ENCODE results near the gene PGBD4. TPM values are rescaled to one million over a fixed set of nuclear protein-coding genes. Genes with fewer than 3 reads are reported as not detected.
A peak's percentile ranks its signal among the peaks of the same experiment; 100 is the strongest.

PGBD4 gene
- total and polyA plus RNA-seq, 2 experiments from 2014 or later = 0.75 to 1.7 TPM

GRCh38 chr15:34122771-34123183 lies 20.9 kb downstream of the PGBD4 start:
- DNase-seq = peak; percentile 94
- Histone ChIP-seq H3K27ac (peak overlapping the region; percentile 62), H3K4me2 (ENCODE audit: unreplicated experiment) (peak overlapping the region; percentile 24), H3F3A (ENCODE audit: insufficient read depth) (peaks cover 24% of the 10 kb centered on the region), H3K79me2 (ENCODE audit: insufficient read depth) (no peaks in the 10 kb centered on the region), H4K20me1 (ENCODE audit: insufficient read depth) (no peaks in the 10 kb centered on the region), H3K27me3 (replicated peaks; ENCODE audit: insufficient read depth) (no peaks in the 10 kb centered on the region), H2AFZ (peak overlapping the region; percentile 21; the same call in 1 of the 2 replicates), H3K9me2 (ENCODE audit: insufficient read depth) (no peaks in the 10 kb centered on the region), H3K36me3 (ENCODE audit: low read depth) (no peaks in the 10 kb centered on the region), H3K9me3 (ENCODE audit: low read depth) (no peaks in the 10 kb centered on the region), H3K9ac (peak overlapping the region; percentile 27), H3K4me1 (ENCODE audit: insufficient read depth) (peaks cover 6% of the 10 kb centered on the region; the same call in 1 of the 2 replicates), H3K4me3 (0 out of 2 replicates have a peak overlapping the region, but pooled peaks have one; percentile 4)
- in situ Hi-C loops (cut with MboI) = loop anchor here (25.0 kb wide), 1 partner anchor 240 kb away; the partner anchor contains the start of gene LPCAT4
- TF ChIP-seq EZH2phosphoT487 (IDR thresholded peaks at IDR 0.05; ENCODE audit: insufficient read depth, low read depth) = no peak
- no peak for TF ChIP-seq EZH2 (IDR thresholded peaks at IDR 0.05; ENCODE audit: insufficient read depth, poor library complexity, severe bottlenecking)
- WGBS, 2 experiments (ENCODE audit: low coverage in 1 of 2, low lambda C conversion rate in 2 of 2, missing lambda C conversion rate in 2 of 2) = 8 to 9% methylated on average over 6 of the region's 6 CpGs

- DNase-seq = no peak
- Histone ChIP-seq H3K27me3 (replicated peaks; ENCODE audit: insufficient read depth) (no peaks in the 10 kb centered on the region), H3K36me3 (ENCODE audit: low read depth) (no peaks in the 10 kb centered on the region), H3K9me2 (ENCODE audit: insufficient read depth) (no peaks in the 10 kb centered on the region), H3K9ac (no peak overlapping the region), H3K4me1 (ENCODE audit: insufficient read depth) (peaks cover 6% of the 10 kb centered on the region; the same call in 1 of the 2 replicates), H3K9me3 (ENCODE audit: low read depth) (no peaks in the 10 kb centered on the region), H2AFZ (no peak overlapping the region), H3K4me2 (ENCODE audit: unreplicated experiment) (no peak overlapping the region), H4K20me1 (ENCODE audit: insufficient read depth) (no peaks in the 10 kb centered on the region), H3K27ac (no peak overlapping the region), H3F3A (ENCODE audit: insufficient read depth) (peaks cover 24% of the 10 kb centered on the region), H3K79me2 (ENCODE audit: insufficient read depth) (no peaks in the 10 kb centered on the region), H3K4me3 (no peak overlapping the region)
- TF ChIP-seq EZH2phosphoT487 (IDR thresholded peaks at IDR 0.05; ENCODE audit: insufficient read depth, low read depth) = no peak
- TF ChIP-seq EZH2 (IDR thresholded peaks at IDR 0.05; ENCODE audit: insufficient read depth, poor library complexity, severe bottlenecking) = no peak
- in situ Hi-C loops (cut with MboI) = loop anchor here (25.0 kb wide), 1 partner anchor 238 kb away; the partner anchor contains the start of gene LPCAT4
- WGBS, 2 experiments (ENCODE audit: low coverage in 1 of 2, low lambda C conversion rate in 2 of 2, missing lambda C conversion rate in 2 of 2) = 86 to 87% methylated on average over 4 of the region's 4 CpGs
Measured at GRCh38 chr15:34124651-34125050, 22.8 kb downstream of the PGBD4 start.

GRCh38 chr15:34125945-34126344 lies 24.1 kb downstream of the PGBD4 start:
- WGBS, 2 experiments (ENCODE audit: low coverage in 1 of 2, low lambda C conversion rate in 2 of 2, missing lambda C conversion rate in 2 of 2) = 90 to 94% methylated on average over 1 of the region's 1 CpG
- no peak for DNase-seq
- H3K9me3 ChIP-seq (ENCODE audit: low read depth) = no peaks in the 10 kb centered on the region
- H3K9ac ChIP-seq = no peak overlapping the region
- H3K27ac ChIP-seq = no peak overlapping the region
- H3K4me1 ChIP-seq (ENCODE audit: insufficient read depth) = peaks cover 6% of the 10 kb centered on the region; the same call in 1 of the 2 replicates
- no peak overlapping the region for H3K4me3 ChIP-seq
- H3K79me2 ChIP-seq (ENCODE audit: insufficient read depth) = no peaks in the 10 kb centered on the region
- no peaks in the 10 kb centered on the region for H3K36me3 ChIP-seq (ENCODE audit: low read depth)
- H3F3A ChIP-seq (ENCODE audit: insufficient read depth) = peaks cover 24% of the 10 kb centered on the region
- H4K20me1 ChIP-seq (ENCODE audit: insufficient read depth) = no peaks in the 10 kb centered on the region
- in situ Hi-C loops (cut with MboI) = no loop called here
- TF ChIP-seq EZH2phosphoT487 (IDR thresholded peaks at IDR 0.05; ENCODE audit: insufficient read depth, low read depth) (no peak), EZH2 (IDR thresholded peaks at IDR 0.05; ENCODE audit: insufficient read depth, poor library complexity, severe bottlenecking) (no peak)
- no peaks in the 10 kb centered on the region for H3K27me3 ChIP-seq (replicated peaks; ENCODE audit: insufficient read depth)
- no peak overlapping the region for H3K4me2 ChIP-seq (ENCODE audit: unreplicated experiment)
- no peak overlapping the region for H2AFZ ChIP-seq
- H3K9me2 ChIP-seq (ENCODE audit: insufficient read depth) = no peaks in the 10 kb centered on the region

- DNase-seq = no peak
- H3K79me2 ChIP-seq (ENCODE audit: insufficient read depth) = no peaks in the 10 kb centered on the region
- H3K36me3 ChIP-seq (ENCODE audit: low read depth) = no peaks in the 10 kb centered on the region
- no peak for TF ChIP-seq EZH2 (IDR thresholded peaks at IDR 0.05; ENCODE audit: insufficient read depth, poor library complexity, severe bottlenecking)
- no peak for TF ChIP-seq EZH2phosphoT487 (IDR thresholded peaks at IDR 0.05; ENCODE audit: insufficient read depth, low read depth)
- H3K9me3 ChIP-seq (ENCODE audit: low read depth) = no peaks in the 10 kb centered on the region
- no peak overlapping the region for H3K4me3 ChIP-seq
- H4K20me1 ChIP-seq (ENCODE audit: insufficient read depth) = no peaks in the 10 kb centered on the region
- H2AFZ ChIP-seq = no peak overlapping the region
- peaks cover 24% of the 10 kb centered on the region for H3F3A ChIP-seq (ENCODE audit: insufficient read depth)
- no peak overlapping the region for H3K4me2 ChIP-seq (ENCODE audit: unreplicated experiment)
- H3K9ac ChIP-seq = no peak overlapping the region
- in situ Hi-C loops (cut with MboI) = no loop called here
- no peaks in the 10 kb centered on the region for H3K9me2 ChIP-seq (ENCODE audit: insufficient read depth)
- no peaks in the 10 kb centered on the region for H3K27me3 ChIP-seq (replicated peaks; ENCODE audit: insufficient read depth)
- H3K4me1 ChIP-seq (ENCODE audit: insufficient read depth) = peaks cover 6% of the 10 kb centered on the region; the same call in 1 of the 2 replicates
- H3K27ac ChIP-seq = no peak overlapping the region
Measured at GRCh38 chr15:34126522-34126921, 24.6 kb downstream of the PGBD4 start.

Data from GM23248 (cell line).